BJ (cell line): ENCODE data around the gene PPP1R16B. TPM values are rescaled to one million over a fixed set of nuclear protein-coding genes. Genes with fewer than 3 reads are reported as not detected.
A peak's percentile ranks its signal among the peaks of the same experiment; 100 is the strongest.

Experiments
- CTCF ChIA-PET: fragments of 350-600 bp; formaldehyde crosslinking; extraction: SDS; loops from one replicate; lab custom pipeline; 2021; ENCODE audit warnings: antibody characterized with exemption, inconsistent platforms; lab: Yijun Ruan, JAX
- POLR2A ChIA-PET: fragments of 300-600 bp; sonication (Branson Sonifier 250); formaldehyde crosslinking; extraction: SDS; loops from one replicate; lab custom pipeline; 2021; ENCODE audit warnings: antibody characterized with exemption; lab: Charles Lee
- DNase-seq: peaks from one replicate; pipeline ENCODE4 v3.0.0-alpha.2; 2011; ENCODE audit warnings: low read depth
- H3K27me3 ChIP-seq: 2 replicates; pipeline ENCODE4 v1.6.0; 2011; ENCODE audit warnings: low read length; ENCODE audit not compliant: control insufficient read depth, insufficient read depth
- H3K36me3 ChIP-seq: 2 replicates; pipeline ENCODE4 v1.5.1; 2011; ENCODE audit warnings: low read length; ENCODE audit not compliant: control insufficient read depth, insufficient read depth
- H3K4me3 ChIP-seq: 2 replicates; pipeline ENCODE4 v1.5.1; 2011; ENCODE audit warnings: low read depth, mild to moderate bottlenecking, control low read depth, low read length
- polyA plus RNA-seq: library from polyadenylated mRNA; depleted of rRNA; stranded (reverse); fragments of >200 nt; gene quantifications from 2 replicates; pipeline ENCODE4 v1.2.3, GENCODE V29; 2011
- TF ChIP-seq, protein P1 (sequence below): IDR thresholded peaks from 2 replicates; pipeline ENCODE4 v1.5.1; 2011; ENCODE audit warnings: low read depth, mild to moderate bottlenecking, control low read depth, inconsistent platforms, low read length, moderate library complexity; ENCODE audit not compliant: insufficient read depth

The PPP1R16B gene
- polyA plus RNA-seq, 1 experiment, result not detected

DNA sequence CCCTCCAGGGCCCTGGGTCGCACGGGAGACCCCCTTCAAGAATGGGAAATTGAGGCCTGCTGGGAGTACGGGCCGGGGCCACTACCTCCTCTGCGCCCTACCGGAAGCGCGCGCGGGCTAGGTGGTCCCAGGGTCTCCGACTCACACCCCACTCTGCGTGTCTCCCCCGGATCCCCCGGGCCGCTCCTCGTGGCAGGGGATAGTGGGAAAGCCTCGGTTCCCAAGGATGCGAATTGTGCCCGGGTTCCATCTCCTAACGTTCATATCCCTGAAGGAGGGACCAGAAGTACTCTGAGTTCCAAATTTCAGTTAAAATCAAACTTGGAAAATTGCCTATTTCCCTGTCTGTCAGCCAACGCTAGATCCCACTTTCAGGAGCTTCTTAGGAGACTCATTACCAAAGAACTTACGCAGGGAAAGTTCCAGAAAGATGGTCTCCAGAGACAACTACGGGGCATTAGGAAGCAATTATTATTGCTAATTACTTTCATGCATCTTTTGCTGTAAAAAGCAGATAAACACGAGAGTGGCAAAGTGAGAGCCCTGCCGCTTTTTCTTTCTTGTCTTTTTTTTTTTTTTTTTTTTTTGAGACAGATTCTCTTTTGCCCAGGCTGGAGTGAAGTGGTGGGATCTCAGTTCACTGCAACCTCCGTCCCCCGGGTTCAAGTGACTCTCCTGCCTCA, 121.6 kb downstream of the PPP1R16B start:
- Histone ChIP-seq H3K4me3 (peak overlapping the region; percentile 88), H3K27me3 (peaks cover 1% of the 10 kb centered on the region), H3K36me3 (no peaks in the 10 kb centered on the region)
- ChIA-PET CTCF (interaction anchor here (0.8 to 13.3 kb wide), 11 partner anchors 8 to 155 kb away, joined by 3 to 163 read pairs (median 4); partner anchors contain the start of gene DHX35), POLR2A (interaction anchor here (0.6 kb wide), 1 partner anchor 120 kb away, joined by 6 read pairs; no protein-coding TSS in a partner anchor)
- DNase-seq, result no peak
- TF ChIP-seq, protein P1, sequence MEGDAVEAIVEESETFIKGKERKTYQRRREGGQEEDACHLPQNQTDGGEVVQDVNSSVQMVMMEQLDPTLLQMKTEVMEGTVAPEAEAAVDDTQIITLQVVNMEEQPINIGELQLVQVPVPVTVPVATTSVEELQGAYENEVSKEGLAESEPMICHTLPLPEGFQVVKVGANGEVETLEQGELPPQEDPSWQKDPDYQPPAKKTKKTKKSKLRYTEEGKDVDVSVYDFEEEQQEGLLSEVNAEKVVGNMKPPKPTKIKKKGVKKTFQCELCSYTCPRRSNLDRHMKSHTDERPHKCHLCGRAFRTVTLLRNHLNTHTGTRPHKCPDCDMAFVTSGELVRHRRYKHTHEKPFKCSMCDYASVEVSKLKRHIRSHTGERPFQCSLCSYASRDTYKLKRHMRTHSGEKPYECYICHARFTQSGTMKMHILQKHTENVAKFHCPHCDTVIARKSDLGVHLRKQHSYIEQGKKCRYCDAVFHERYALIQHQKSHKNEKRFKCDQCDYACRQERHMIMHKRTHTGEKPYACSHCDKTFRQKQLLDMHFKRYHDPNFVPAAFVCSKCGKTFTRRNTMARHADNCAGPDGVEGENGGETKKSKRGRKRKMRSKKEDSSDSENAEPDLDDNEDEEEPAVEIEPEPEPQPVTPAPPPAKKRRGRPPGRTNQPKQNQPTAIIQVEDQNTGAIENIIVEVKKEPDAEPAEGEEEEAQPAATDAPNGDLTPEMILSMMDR, result no peak

- POLR2A ChIA-PET, result no interaction called here
- DNase-seq, result no peak
- H3K27me3 ChIP-seq, result 0 out of 2 replicates have a peak, but pooled peaks cover 1% of the 10 kb centered on the region
- no peaks in the 10 kb centered on the region for H3K36me3 ChIP-seq
- CTCF ChIA-PET, result interaction anchor here (0.6 to 13.3 kb wide), 4 partner anchors 35 to 154 kb away, joined by 3 to 163 read pairs (median 8); no protein-coding TSS in a partner anchor
- peak overlapping the region; percentile 2; the same call in 1 of the 2 replicates for H3K4me3 ChIP-seq
- TF ChIP-seq, protein P1, result no peak
Observed at GRCh38 chr20:38927902-38928578, 122.5 kb downstream of the PPP1R16B start.

- no peak for DNase-seq
- Histone ChIP-seq H3K4me3 (no peak overlapping the region), H3K36me3 (no peaks in the 10 kb centered on the region), H3K27me3 (no peaks in the 10 kb centered on the region)
- POLR2A ChIA-PET, result no interaction called here
- CTCF ChIA-PET, result interaction anchor here (0.7 to 13.3 kb wide), 5 partner anchors 12 to 198 kb away, joined by 3 to 163 read pairs (median 3); no protein-coding TSS in a partner anchor
- TF ChIP-seq, protein P1, result no peak
Observed at GRCh38 chr20:38930242-38930569, 124.7 kb downstream of the PPP1R16B start.

- no peak overlapping the region for H3K4me3 ChIP-seq
- DNase-seq, result no peak
- no peaks in the 10 kb centered on the region for H3K27me3 ChIP-seq
- CTCF ChIA-PET, result interaction anchor here (0.7 to 13.3 kb wide), 5 partner anchors 8 to 286 kb away, joined by 3 to 163 read pairs (median 4); partner anchors contain the start of gene DHX35
- POLR2A ChIA-PET, result no interaction called here
- TF ChIP-seq, protein P1, result no peak
- no peaks in the 10 kb centered on the region for H3K36me3 ChIP-seq
Observed at GRCh38 chr20:38931984-38932383, 126.5 kb downstream of the PPP1R16B start.
